Measurements from ENCODE around the gene DRC7. TPM values are rescaled to one million over a fixed set of nuclear protein-coding genes. Genes with fewer than 3 reads are reported as not detected.

DRC7 gene
- total and polyA plus RNA-seq, 2 donors from 2014 or later = 1.8 to 3.2 TPM

GRCh38 chr16:57679767-57680482 lies 14.7 kb upstream of the DRC7 start:
- DNase-seq (no peak), FAIRE-seq (no peak)
- intact Hi-C loops (cut with DNase I) = no loop called here
- TF ChIP-seq CTCF (IDR thresholded peaks at IDR 0.05; ENCODE audit: borderline replicate concordance, extremely low read depth, insufficient read depth) = no peak
- Histone ChIP-seq H3K4me3 (ENCODE audit: low read length in 3 of 3) (no peak overlapping the region), H3K9me3 (ENCODE audit: control insufficient read depth in 2 of 3, insufficient read depth in 1 of 3, low read length in 3 of 3) (no peaks in the 10 kb centered on the region), H3K27ac (ENCODE audit: low read depth in 2 of 2, low read length in 2 of 2) (no peak overlapping the region), H3K4me1 (ENCODE audit: control insufficient read depth in 2 of 3, insufficient read depth in 2 of 3, low read depth in 1 of 3, low read length in 3 of 3) (no peaks in the 10 kb centered on the region), H3K27me3 (ENCODE audit: control insufficient read depth, insufficient read depth, low read length) (no peaks in the 10 kb centered on the region), H3K36me3 (ENCODE audit: control insufficient read depth in 2 of 3, insufficient read depth in 3 of 3, low read length in 3 of 3) (no peaks in the 10 kb centered on the region), H3K9ac (ENCODE audit: low read length in 3 of 3) (no peak overlapping the region)

DNA sequence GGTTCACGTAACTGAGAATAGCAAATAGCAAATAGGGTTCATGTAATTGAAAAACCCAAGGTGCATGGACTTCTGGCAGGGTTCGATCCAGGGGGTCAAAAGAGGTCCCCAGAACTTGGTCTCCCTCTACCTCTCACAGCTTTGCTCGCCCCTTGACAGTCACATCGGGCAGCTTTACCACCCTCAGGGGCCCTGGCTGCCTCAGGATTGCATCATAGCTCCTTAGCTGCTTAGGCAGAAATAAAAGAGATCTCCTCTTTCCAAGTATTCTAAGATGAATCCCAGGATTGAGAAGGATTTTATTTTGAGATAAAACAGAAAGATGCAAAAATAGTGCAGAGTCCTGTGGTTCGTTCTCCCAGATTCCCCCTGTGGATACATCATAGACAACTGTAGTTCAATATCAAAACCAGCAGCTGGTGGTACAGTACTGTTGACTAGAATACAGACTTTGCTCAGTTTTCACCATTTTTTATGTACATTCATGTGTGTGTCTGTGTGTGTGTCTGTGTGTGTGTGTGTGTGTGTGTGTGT lies 13.7 kb upstream of the DRC7 start:
- Histone ChIP-seq H3K27me3 (ENCODE audit: control insufficient read depth, insufficient read depth, low read length) (no peaks in the 10 kb centered on the region), H3K4me1 (ENCODE audit: control insufficient read depth in 2 of 3, insufficient read depth in 2 of 3, low read depth in 1 of 3, low read length in 3 of 3) (no peaks in the 10 kb centered on the region), H3K9ac (ENCODE audit: low read length in 3 of 3) (no peak overlapping the region), H3K4me3 (ENCODE audit: low read length in 3 of 3) (no peak overlapping the region), H3K9me3 (ENCODE audit: control insufficient read depth in 2 of 3, insufficient read depth in 1 of 3, low read length in 3 of 3) (no peaks in the 10 kb centered on the region), H3K36me3 (ENCODE audit: control insufficient read depth in 2 of 3, insufficient read depth in 3 of 3, low read length in 3 of 3) (no peaks in the 10 kb centered on the region), H3K27ac (ENCODE audit: low read depth in 2 of 2, low read length in 2 of 2) (no peak overlapping the region)
- no peak for TF ChIP-seq CTCF (IDR thresholded peaks at IDR 0.05; ENCODE audit: borderline replicate concordance, extremely low read depth, insufficient read depth)
- intact Hi-C loops (cut with DNase I) = no loop called here
- FAIRE-seq = no peak
- DNase-seq = no peak

DNA sequence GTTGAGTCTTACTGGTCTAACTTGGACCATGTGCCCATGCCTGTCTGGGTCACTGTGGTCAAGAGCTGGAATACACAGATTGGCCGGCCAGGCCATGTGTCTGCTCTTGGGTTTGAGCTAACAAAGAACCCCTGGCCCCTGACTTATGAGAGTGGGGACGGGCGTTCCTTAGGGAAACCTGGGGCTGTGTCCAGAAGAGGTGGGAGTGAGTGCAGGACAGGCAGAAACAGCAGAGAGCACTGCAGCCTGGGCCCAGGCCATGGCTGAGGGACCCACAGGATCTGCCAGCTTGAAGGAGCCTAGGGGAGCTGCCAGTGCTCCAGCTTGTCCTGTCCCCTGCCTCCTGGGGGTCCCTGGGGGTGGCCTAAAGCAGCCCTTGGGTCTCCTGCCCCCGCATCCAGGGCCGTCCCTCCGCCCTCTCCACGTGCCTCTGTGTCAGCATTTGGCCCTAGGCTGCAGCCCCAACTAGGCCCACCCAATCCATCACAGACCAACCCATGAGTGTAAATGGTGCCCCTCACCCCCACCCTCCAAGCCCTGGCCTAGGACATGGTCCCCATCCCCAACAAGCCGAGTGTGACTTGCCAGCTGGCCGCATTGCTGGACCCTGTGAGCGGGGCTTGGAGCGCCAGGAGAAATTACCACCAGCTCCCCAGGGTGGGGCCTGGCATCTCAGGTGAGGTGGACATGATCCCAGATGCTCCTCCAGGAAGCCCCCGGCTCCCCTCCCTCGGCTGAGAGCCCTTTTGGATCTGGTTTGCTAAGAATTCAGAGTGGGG lies 12.5 kb upstream of the DRC7 start:
- no peaks in the 10 kb centered on the region for H3K27me3 ChIP-seq (ENCODE audit: control insufficient read depth, insufficient read depth, low read length)
- H3K27ac ChIP-seq (ENCODE audit: low read depth in 2 of 2, low read length in 2 of 2) = no peak overlapping the region
- no peak for TF ChIP-seq CTCF (IDR thresholded peaks at IDR 0.05; ENCODE audit: borderline replicate concordance, extremely low read depth, insufficient read depth)
- intact Hi-C loops (cut with DNase I) = no loop called here
- no peaks in the 10 kb centered on the region for H3K4me1 ChIP-seq (ENCODE audit: control insufficient read depth in 2 of 3, insufficient read depth in 2 of 3, low read depth in 1 of 3, low read length in 3 of 3)
- H3K4me3 ChIP-seq (ENCODE audit: low read length in 3 of 3) = no peak overlapping the region
- H3K9ac ChIP-seq (ENCODE audit: low read length in 3 of 3) = no peak overlapping the region
- FAIRE-seq (no peak), DNase-seq (no peak)
- no peaks in the 10 kb centered on the region for H3K36me3 ChIP-seq (ENCODE audit: control insufficient read depth in 2 of 3, insufficient read depth in 3 of 3, low read length in 3 of 3)
- no peaks in the 10 kb centered on the region for H3K9me3 ChIP-seq (ENCODE audit: control insufficient read depth in 2 of 3, insufficient read depth in 1 of 3, low read length in 3 of 3)

Measured in kidney (tissue), 14 donors.